GM21381 (cell line): Measurements from ENCODE around the gene RASAL3.

ENCODE experiments used
- ATAC-seq: cut with Tn5 transposase; IDR thresholded peaks from one replicate; pipeline ENCODE4 v1.9.1; 2021; ENCODE audit warnings: mild to moderate bottlenecking, moderate library complexity; ENCODE audit not compliant: unreplicated experiment

RASAL3 gene

GRCh38 chr19:15436012-15436825 is 28.1 kb downstream of the RASAL3 start:
- no peak for ATAC-seq

DNA sequence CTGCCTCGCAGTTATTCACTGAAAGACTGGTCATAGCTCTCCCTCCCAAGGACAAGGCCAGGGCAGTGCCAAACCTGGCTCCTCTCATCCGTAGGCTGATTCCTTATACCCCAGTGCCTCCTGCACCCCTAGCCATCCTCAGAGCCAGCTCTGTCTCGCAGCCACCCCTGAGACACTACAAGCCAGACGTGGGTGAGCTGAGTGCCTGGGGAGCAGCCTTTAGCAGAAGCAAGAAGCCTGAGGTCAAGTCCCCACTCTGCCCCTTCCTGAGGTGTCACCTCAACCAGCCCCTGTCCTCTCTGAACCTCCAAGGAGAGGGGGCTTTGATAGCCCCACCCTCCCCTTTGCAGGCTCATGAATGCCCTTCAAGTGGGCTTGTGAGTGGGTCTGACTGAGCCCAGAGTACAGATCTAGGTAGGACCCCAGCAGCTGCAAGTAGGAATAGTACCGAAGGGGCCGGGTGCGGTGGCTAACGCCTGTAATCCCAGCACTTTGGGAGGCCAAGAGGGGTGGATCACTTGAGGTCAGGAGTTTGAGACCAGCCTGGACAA is 30.8 kb downstream of the RASAL3 start:
- peak; percentile 6 for ATAC-seq

DNA sequence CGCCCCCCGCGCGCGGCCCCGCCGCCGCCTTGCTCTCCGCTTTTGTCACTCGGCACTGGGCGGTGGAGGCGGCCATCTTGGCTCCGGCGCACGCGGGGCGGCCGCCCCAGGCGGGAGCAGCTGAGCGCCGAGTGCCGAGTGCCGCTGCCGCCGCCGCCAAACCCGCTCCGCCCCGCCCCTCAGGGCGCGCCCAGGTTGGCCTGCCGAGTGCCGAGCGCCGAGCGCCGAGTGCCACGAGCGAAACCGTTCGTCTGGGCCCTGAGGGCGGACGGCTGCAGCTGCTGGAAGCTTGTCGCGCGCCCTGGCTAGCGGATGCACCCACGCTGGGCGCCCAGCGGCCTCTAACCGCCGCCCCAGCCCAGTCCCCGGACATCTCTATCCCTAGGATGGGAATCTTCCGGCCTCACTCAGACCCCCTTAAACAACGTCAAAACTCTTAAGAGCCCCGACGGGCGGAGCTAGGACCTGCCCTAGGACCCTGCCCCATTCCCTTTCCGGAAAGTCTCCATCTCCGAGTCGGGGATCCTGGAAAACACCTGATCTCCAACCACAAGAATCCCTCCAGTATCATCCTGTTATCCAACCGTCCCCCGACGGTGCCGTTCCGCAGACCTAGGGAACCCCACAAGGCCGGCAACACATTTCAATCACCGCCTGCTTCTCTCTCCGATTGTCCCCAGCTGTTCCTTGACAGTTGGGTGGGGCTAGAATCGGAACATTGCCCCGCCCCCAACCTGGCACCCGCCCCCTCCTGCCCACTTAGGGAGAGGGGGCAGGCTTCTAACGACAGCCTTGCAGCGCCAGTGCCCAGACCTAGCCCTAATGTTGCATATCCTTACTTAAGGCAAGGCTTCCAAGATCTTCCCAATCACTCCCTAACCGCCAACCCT is 31.5 kb downstream of the RASAL3 start:
- ATAC-seq = peak; percentile 69

- ATAC-seq = no peak
Measured at GRCh38 chr19:15432018-15432494, 32.3 kb downstream of the RASAL3 start.

GRCh38 chr19:15431396-15432017 is 32.8 kb downstream of the RASAL3 start:
- ATAC-seq = no peak

DNA sequence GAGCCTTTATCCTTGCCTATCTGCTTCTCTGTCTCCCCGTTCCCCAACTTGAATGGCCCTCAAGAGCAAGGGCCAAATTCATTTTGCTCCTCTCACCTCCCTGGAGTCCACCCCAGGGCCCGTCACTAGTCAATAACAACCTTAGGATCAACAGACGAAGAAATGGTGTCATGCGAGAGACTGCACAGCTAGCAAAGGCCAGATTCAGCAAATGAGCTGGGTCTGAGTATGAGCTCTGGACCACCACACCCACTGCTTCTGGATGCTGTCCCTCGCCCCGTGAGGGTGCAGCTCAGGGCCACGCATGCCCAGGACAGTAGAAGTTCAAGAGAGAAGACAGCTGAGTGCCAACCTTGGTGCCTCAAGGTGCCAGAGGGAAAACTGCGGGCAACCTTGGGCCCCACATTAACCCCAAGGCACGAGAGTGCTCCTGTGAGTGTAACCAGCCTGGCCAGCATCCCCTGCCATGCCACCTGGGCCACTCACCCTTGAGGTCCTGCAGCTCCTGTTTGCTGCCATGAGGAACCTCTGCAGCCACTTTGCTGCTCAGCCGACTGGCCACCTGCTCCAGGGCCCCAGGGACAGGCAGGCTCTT is 33.7 kb downstream of the RASAL3 start:
- ATAC-seq = no peak

DNA sequence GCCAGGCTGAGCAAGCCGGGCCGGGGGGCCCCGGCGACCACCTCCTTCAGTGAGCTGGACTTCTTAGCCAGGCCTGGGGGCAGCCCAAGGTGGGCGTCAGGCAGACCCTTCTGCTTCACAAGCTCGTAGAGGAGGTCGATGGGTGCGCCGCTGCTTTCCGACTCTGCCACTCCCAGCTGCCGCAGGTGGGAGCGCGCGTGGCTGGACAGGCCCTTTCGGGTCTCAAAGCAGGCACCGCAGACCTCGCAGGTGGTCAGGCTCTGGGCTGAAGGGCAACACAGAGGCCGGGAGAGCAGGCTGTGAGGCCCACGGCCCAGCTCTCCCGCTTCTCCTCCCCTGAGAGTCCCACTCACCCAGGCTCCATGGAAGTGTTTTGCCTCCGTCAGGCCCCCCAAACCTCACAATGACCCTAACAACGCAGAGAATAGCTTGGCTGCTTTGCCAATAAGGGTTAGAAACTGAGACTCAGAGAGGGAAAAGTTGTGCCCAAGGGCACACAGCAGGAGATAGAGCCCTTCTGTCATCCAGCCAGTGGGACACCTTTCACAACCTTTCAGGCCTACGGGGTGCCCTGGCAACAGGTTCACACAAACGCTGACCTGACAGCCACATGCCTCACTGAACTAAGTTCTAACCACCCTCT is 34.4 kb downstream of the RASAL3 start:
- ATAC-seq = no peak

DNA sequence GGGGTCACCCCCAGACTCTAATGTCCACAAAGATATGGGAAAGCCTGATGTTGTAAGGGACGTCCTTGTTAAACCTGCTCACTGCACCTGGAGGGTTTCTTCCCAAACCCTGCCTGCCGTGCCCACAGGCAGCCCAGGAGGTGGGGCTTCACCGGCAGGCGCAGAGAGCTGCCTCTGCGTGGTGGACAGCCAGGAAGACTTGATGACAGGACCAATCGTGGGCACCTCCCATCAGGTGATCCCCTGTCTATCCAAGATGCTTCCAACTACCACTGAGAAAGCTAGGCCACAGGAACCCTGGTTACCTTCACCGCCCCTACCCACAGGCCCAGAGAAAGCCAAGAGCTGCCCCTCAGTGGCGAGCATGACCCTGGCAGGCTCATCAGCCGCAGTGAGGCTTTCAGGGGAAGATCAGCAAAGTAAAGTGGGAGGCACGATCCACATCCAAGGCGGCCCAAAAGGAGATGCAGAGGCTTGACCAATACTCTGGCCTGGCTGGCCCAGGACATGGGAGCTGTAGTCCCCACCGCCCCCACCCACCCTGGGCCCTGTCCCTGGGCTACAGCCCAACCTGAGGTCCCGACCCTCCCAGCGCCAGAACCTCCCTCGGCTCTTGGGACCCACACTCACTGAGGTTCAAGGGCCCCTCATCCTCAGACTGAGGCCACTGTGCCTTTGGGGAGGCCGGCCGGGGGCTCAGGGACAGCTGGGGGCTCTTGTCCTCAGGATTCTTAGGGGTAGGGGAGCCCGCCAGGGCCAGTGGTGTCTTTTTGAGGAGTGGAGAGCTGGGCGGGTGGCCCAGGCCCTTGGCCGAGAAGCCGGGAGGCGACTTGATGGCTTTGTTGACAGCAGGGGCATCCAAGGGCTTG is 35.2 kb downstream of the RASAL3 start:
- no peak for ATAC-seq

- no peak for ATAC-seq
Measured at GRCh38 chr19:15427991-15428471, 36.3 kb downstream of the RASAL3 start.

DNA sequence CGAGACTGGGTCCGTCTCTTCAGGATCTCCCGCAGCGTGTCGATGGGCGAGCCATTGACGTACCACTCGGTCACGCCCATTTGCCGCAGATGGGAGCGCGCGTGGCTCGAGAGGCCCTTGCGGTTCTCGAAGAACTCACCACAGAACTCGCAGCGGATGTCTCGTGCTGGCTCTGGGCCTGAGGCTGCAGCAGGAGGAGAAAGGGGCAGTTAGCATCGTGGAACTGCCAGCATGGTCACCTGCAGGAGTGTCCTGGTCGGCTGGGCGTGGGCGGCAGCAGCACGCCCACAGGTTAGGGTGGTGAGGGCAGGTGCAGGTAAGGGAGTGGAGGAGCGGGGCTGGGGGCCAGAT is 37.0 kb downstream of the RASAL3 start:
- no peak for ATAC-seq

DNA sequence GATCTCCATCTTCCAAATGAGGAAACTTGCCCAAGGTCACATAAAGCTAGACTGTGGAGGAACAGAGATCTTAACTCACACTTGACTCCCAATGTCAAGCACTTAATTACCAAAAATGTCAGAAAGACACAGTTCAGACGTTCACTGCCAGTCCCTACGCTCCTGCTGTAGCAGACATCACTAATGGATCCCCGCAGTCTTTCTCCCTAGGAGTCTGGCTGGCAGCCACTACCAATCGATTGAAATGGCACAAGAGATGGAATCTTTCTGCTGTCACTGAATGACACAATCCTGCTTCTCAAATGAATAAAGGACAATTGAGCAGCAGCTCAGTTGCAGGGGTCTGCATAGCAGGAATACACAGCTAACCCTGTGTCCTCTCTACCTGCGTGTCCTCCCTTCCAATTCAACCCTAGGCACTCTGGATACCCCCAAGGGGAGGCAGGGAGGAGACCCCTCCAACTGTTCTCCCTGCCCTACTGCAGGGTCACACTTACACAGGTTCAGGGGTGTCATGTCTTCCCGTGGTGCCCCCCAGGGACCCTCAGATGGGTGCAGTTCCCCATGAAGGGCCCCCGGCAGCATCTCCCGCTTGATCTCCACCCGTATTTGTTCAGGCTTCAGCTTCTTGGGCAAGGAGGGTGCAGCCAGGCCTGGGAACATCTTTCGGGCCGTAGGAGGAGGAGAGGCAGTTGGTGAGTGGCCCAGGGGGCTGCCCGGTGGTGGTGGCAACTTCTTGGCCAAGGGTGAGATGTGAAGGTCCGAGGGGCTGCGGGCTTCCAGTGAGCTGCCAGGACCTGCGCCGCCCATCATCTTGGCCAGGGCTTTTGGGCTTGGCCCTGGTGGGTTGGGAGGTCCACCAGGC is 37.6 kb downstream of the RASAL3 start:
- no peak for ATAC-seq

DNA sequence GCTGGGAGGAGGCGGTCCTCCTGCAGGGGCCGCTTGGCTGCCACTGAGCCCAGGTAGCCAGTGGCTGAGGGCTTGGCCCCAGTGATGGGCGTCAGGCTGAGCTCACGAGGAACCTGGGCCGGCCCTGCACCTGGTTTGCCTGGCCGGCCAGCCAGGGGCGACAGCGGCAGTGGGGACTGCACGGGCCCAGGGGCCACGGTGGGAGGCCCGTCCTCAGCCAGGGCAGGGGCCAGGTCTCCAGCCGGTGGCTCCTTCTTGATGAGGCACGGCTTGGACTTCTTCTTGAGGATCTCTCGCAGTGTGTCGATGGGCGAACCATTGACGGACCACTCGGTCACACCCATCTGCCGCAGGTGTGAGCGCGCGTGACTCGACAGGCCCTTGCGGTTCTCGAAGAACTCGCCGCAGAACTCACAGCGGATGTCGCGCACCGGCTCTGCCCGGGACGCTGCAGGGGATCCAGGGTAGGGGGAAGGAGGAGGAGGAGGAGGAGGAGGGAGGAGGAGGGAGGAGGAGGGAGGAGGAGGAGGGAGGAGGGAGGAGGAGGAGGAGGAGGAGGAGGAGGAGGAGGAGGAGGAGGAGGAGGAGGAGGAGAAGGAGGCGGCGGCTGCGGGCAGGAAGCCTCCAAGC is 38.9 kb downstream of the RASAL3 start:
- ATAC-seq = no peak

DNA sequence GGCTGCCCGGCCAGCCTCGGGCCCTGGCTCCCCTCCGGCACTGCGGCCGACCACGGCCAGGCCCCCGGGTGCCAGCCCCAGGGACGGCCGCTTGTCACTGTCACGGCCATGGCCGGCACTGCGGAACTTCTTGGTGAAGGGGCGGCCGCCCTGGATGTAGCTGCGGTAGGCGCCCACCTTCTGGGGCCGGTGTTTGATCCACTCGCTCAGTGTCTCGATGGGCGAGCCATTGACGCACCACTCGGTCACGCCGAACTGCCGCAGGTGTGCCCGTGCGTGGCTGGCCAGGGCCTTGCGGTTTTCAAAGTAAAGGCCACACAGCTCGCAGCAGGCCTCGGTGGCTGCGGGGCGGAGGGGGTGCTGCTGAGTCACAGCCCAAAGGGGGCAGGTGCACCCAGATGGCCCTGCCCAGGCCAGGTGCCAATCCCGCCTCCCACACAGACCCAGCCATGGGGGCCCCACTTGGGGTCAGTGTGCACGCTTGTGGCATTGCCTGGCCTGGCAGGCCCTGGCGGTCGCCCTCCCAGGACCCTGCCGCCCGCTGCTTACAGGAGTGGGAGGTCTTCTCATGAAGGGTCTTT is 39.6 kb downstream of the RASAL3 start:
- no peak for ATAC-seq

DNA sequence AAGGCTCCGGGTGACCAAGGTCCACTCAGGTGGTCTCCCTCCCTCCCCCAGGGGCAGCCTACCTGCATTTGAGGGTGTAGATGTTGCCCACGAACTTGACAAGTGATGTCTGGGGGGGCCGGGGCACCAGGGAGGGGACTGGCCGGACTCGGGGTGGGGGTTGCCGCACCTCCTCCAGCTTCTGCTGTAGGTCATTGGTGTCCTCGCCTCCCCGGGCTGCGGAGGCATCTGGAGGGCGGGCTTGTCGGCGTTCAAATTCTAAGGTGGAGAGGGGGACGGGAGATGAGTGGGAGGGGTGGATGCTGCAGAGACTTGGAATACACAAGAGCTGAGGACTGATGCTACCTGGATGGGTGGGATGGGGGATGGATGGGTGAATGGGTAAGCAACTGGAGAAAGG is 40.2 kb downstream of the RASAL3 start:
- no peak for ATAC-seq

- no peak for ATAC-seq
Measured at GRCh38 chr19:15423130-15423529, 41.2 kb downstream of the RASAL3 start.

GRCh38 chr19:15422296-15423075 is 41.9 kb downstream of the RASAL3 start:
- no peak for ATAC-seq
